GM23338 (cell line): ENCODE data around the gene SLC6A3. TPM values are rescaled to one million over a fixed set of nuclear protein-coding genes. Genes with fewer than 3 reads are reported as not detected.

ENCODE experiments used
- ATAC-seq: fragments of 200-7000 bp; cut with Tn5 transposase; 3 replicates; pipeline ENCODE4 v1.9.1; 2020
- DNase-seq: peaks from one replicate; pipeline ENCODE4 v3.0.0-alpha.2; 2015; ENCODE audit warnings: low spot score
- H2AFZ ChIP-seq: fragments of 200-600 bp; sonication (generic); 2 replicates; pipeline ENCODE4 v1.8.0; 2016; ENCODE audit warnings: antibody characterized with exemption, mild to moderate bottlenecking, moderate library complexity
- H3F3A ChIP-seq: fragments of 200-600 bp; sonication (generic); replicated peaks from 2 replicates; pipeline ENCODE4 v1.8.0; 2017; ENCODE audit warnings: antibody characterized with exemption, mixed run types, low read depth
- H3K27ac ChIP-seq: fragments of 200-600 bp; sonication (generic); 2 replicates; pipeline ENCODE4 v1.6.1; 2016; ENCODE audit warnings: low read depth
- H3K27me3 ChIP-seq: fragments of 200-600 bp; sonication (generic); 2 replicates; pipeline ENCODE4 v1.8.0; 2016; ENCODE audit warnings: mild to moderate bottlenecking, mixed run types, moderate library complexity; ENCODE audit not compliant: insufficient read depth
- H3K36me3 ChIP-seq: fragments of 200-600 bp; sonication (generic); 2 replicates; pipeline ENCODE4 v1.8.0; 2016; ENCODE audit warnings: mild to moderate bottlenecking; ENCODE audit not compliant: insufficient read depth
- H3K4me1 ChIP-seq: fragments of 200-600 bp; sonication (generic); 2 replicates; pipeline ENCODE4 v1.8.0; 2016; ENCODE audit warnings: mild to moderate bottlenecking, moderate library complexity; ENCODE audit not compliant: insufficient read depth
- H3K4me2 ChIP-seq: fragments of 200-600 bp; sonication (generic); 2 replicates; pipeline ENCODE4 v1.7.1; 2017; ENCODE audit warnings: mixed run types
- H3K4me3 ChIP-seq: fragments of 200-600 bp; sonication (generic); 2 replicates; pipeline ENCODE4 v1.6.1; 2016; ENCODE audit warnings: mixed run types
- H3K79me2 ChIP-seq: fragments of 200-600 bp; sonication (generic); replicated peaks from 2 replicates; pipeline ENCODE4 v1.8.0; 2017; ENCODE audit warnings: mild to moderate bottlenecking; ENCODE audit not compliant: insufficient read depth
- H3K9me2 ChIP-seq: fragments of 200-600 bp; sonication (generic); 2 replicates; pipeline ENCODE4 v1.8.0; 2017; ENCODE audit not compliant: insufficient read depth
- H4K20me1 ChIP-seq: fragments of 200-600 bp; sonication (generic); replicated peaks from 2 replicates; pipeline ENCODE4 v1.8.0; 2017; ENCODE audit warnings: mild to moderate bottlenecking; ENCODE audit not compliant: insufficient read depth
- H3K27ac Mint-ChIP-seq: 2 replicates; pipeline ENCODE4 v1.8.0; 2020; ENCODE audit warnings: inconsistent platforms, mild to moderate bottlenecking, moderate library complexity, mixed read lengths
- H3K27me3 Mint-ChIP-seq: 3 replicates; pipeline ENCODE4 v1.8.0; 2022; ENCODE audit warnings: low read depth, mild to moderate bottlenecking, moderate library complexity, mixed read lengths, inconsistent platforms; ENCODE audit not compliant: insufficient read depth, poor library complexity
- H3K36me3 Mint-ChIP-seq: 3 replicates; pipeline ENCODE4 v1.8.0; 2021; ENCODE audit warnings: low read depth, mild to moderate bottlenecking, inconsistent platforms, moderate library complexity, mixed read lengths
- H3K4me1 Mint-ChIP-seq: 3 replicates; pipeline ENCODE4 v1.8.0; 2020; ENCODE audit warnings: mild to moderate bottlenecking, inconsistent platforms, mixed read lengths
- H3K4me3 Mint-ChIP-seq: 3 replicates; pipeline ENCODE4 v1.8.0; 2021; ENCODE audit warnings: moderate library complexity, mild to moderate bottlenecking, inconsistent platforms, mixed read lengths
- H3K9me3 Mint-ChIP-seq: 3 replicates; pipeline ENCODE4 v1.8.0; 2020; ENCODE audit warnings: moderate library complexity, mild to moderate bottlenecking, inconsistent platforms, mixed read lengths
- CREB1 ChIP-seq: fragments of 250-450 bp; sonication (Bioruptor Pico); IDR thresholded peaks from 2 replicates; pipeline ENCODE4 v1.5.0; 2020; ENCODE audit warnings: low read depth, mild to moderate bottlenecking, moderate library complexity
- EZH2 ChIP-seq: fragments of 200-600 bp; sonication (generic); IDR thresholded peaks from one replicate; pipeline ENCODE4 v1.8.0; 2017; ENCODE audit warnings: antibody characterized with exemption, mild to moderate bottlenecking, low read depth; ENCODE audit not compliant: unreplicated experiment
- EZH2phosphoT487 ChIP-seq: fragments of 200-600 bp; sonication (generic); IDR thresholded peaks from one replicate; pipeline ENCODE4 v1.8.1; 2018; ENCODE audit warnings: antibody characterized with exemption; ENCODE audit not compliant: unreplicated experiment
- JUNB ChIP-seq: IDR thresholded peaks from one replicate; pipeline ENCODE4 v1.6.1; 2016; ENCODE audit warnings: antibody characterized with exemption; ENCODE audit not compliant: unreplicated experiment
- NANOG ChIP-seq: IDR thresholded peaks from 2 replicates; pipeline ENCODE4 v1.6.1; 2016; ENCODE audit warnings: antibody characterized with exemption, borderline replicate concordance
- POLR2AphosphoS5 ChIP-seq: IDR thresholded peaks from 2 replicates; pipeline ENCODE4 v1.6.1; 2016; ENCODE audit warnings: antibody characterized with exemption, low read depth
- STAT1 ChIP-seq: IDR thresholded peaks from one replicate; pipeline ENCODE4 v1.6.1; 2016; ENCODE audit warnings: antibody characterized with exemption; ENCODE audit not compliant: unreplicated experiment
- ZNF114 ChIP-seq: fragments of 250-450 bp; sonication (Bioruptor Pico); IDR thresholded peaks from 2 replicates; pipeline ENCODE4 v1.5.0; 2020; ENCODE audit warnings: mild to moderate bottlenecking, moderate library complexity
- ZNF331 ChIP-seq: fragments of 250-450 bp; sonication (Bioruptor Pico); IDR thresholded peaks from 2 replicates; pipeline ENCODE4 v1.5.0; 2020; ENCODE audit warnings: low read depth, mild to moderate bottlenecking, moderate library complexity
- polyA plus RNA-seq: library from polyadenylated mRNA; unstranded; fragments of >200 nt; fragmentation: Nextera tagmentation; extraction: Ambion mirVana; gene quantifications from 2 replicates; pipeline ENCODE4 v1.2.1, GENCODE V29; 2016
- total RNA-seq: library from RNA; depleted of rRNA; stranded (reverse); fragments of >200 nt; shearing (Covaris generic); gene quantifications from 2 replicates; pipeline ENCODE4 v1.2.3, GENCODE V29; 2014
- TF ChIP-seq, protein P1 (sequence below): IDR thresholded peaks from one replicate; pipeline ENCODE4 v1.6.1; 2018; ENCODE audit warnings: antibody characterized with exemption; ENCODE audit not compliant: unreplicated experiment
- TF ChIP-seq, protein P2 (sequence below): IDR thresholded peaks from 2 replicates; pipeline ENCODE4 v1.6.1; 2016; ENCODE audit warnings: antibody characterized with exemption
- TF ChIP-seq, protein P3 (sequence below), 2 experiments: fragments of 200-600 bp in 1 of 2; sonication (generic) in 1 of 2; conservative IDR thresholded peaks; 2 replicates each; pipeline versions ENCODE4 v1.5.1 to v1.6.1; 2016 to 2017; ENCODE audit warnings: antibody characterized with exemption in 2 of 2, low read depth in 2 of 2, mild to moderate bottlenecking in 2 of 2, moderate library complexity in 1 of 2
- TF ChIP-seq, protein P4 (sequence below): fragments of 250-450 bp; sonication (Bioruptor Pico); IDR thresholded peaks from 2 replicates; pipeline ENCODE4 v1.5.0; 2020; ENCODE audit warnings: mild to moderate bottlenecking, moderate library complexity

SLC6A3 gene
- total and polyA plus RNA-seq, 2 experiments from 2014 or later, result 0.76 to 1.0 TPM

DNA sequence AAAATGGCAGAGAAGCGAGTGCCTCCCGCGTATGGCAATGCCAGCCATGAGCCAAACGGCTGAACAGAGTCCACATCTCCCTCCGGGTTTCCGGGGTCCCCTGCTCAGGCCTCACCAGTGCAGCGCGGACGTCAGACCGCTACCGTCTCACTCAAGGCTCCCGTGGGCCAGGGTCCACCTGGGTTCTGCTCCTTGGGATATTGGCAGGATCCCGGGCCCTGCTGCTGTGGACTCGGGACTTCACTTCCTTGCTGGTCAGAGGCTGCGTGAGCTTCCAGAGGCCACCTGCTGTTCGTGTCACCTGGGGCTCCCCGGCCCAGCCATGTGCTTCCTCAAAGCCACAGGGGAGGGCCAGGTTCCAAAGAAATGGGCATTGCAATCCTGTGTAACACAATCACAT lies 61.9 kb downstream of the SLC6A3 start:
- no peak overlapping the region for H3K4me2 ChIP-seq
- H3K27ac ChIP-seq, result no peak overlapping the region
- no peaks in the 10 kb centered on the region for H3K79me2 ChIP-seq
- no peaks in the 10 kb centered on the region for H4K20me1 ChIP-seq
- no peak overlapping the region for H3K27ac Mint-ChIP-seq
- H3K4me3 Mint-ChIP-seq, result no peak overlapping the region
- peaks cover 10% of the 10 kb centered on the region; the same call in 1 of the 2 replicates for H3K4me1 ChIP-seq
- peaks cover 23% of the 10 kb centered on the region; the same call in 1 of the 2 replicates for H3K27me3 ChIP-seq
- no peak for DNase-seq
- no peak overlapping the region for H3K4me3 ChIP-seq
- peaks cover 15% of the 10 kb centered on the region; the same call in 2 of the 3 replicates for H3K9me3 Mint-ChIP-seq
- H2AFZ ChIP-seq, result no peak overlapping the region
- no peak for ATAC-seq
- H3K9me2 ChIP-seq, result no peaks in the 10 kb centered on the region
- TF ChIP-seq, protein P1, sequence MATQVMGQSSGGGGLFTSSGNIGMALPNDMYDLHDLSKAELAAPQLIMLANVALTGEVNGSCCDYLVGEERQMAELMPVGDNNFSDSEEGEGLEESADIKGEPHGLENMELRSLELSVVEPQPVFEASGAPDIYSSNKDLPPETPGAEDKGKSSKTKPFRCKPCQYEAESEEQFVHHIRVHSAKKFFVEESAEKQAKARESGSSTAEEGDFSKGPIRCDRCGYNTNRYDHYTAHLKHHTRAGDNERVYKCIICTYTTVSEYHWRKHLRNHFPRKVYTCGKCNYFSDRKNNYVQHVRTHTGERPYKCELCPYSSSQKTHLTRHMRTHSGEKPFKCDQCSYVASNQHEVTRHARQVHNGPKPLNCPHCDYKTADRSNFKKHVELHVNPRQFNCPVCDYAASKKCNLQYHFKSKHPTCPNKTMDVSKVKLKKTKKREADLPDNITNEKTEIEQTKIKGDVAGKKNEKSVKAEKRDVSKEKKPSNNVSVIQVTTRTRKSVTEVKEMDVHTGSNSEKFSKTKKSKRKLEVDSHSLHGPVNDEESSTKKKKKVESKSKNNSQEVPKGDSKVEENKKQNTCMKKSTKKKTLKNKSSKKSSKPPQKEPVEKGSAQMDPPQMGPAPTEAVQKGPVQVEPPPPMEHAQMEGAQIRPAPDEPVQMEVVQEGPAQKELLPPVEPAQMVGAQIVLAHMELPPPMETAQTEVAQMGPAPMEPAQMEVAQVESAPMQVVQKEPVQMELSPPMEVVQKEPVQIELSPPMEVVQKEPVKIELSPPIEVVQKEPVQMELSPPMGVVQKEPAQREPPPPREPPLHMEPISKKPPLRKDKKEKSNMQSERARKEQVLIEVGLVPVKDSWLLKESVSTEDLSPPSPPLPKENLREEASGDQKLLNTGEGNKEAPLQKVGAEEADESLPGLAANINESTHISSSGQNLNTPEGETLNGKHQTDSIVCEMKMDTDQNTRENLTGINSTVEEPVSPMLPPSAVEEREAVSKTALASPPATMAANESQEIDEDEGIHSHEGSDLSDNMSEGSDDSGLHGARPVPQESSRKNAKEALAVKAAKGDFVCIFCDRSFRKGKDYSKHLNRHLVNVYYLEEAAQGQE, result no peak
- TF ChIP-seq ZNF331 (no peak), EZH2phosphoT487 (no peak), STAT1 (no peak), JUNB (no peak), CREB1 (CRISPR knock-in tag) (no peak), POLR2AphosphoS5 (no peak), EZH2 (no peak), ZNF114 (CRISPR knock-in tag) (no peak), NANOG (no peak)
- TF ChIP-seq, protein P2, sequence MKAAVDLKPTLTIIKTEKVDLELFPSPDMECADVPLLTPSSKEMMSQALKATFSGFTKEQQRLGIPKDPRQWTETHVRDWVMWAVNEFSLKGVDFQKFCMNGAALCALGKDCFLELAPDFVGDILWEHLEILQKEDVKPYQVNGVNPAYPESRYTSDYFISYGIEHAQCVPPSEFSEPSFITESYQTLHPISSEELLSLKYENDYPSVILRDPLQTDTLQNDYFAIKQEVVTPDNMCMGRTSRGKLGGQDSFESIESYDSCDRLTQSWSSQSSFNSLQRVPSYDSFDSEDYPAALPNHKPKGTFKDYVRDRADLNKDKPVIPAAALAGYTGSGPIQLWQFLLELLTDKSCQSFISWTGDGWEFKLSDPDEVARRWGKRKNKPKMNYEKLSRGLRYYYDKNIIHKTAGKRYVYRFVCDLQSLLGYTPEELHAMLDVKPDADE, result no peak
- TF ChIP-seq, protein P3, sequence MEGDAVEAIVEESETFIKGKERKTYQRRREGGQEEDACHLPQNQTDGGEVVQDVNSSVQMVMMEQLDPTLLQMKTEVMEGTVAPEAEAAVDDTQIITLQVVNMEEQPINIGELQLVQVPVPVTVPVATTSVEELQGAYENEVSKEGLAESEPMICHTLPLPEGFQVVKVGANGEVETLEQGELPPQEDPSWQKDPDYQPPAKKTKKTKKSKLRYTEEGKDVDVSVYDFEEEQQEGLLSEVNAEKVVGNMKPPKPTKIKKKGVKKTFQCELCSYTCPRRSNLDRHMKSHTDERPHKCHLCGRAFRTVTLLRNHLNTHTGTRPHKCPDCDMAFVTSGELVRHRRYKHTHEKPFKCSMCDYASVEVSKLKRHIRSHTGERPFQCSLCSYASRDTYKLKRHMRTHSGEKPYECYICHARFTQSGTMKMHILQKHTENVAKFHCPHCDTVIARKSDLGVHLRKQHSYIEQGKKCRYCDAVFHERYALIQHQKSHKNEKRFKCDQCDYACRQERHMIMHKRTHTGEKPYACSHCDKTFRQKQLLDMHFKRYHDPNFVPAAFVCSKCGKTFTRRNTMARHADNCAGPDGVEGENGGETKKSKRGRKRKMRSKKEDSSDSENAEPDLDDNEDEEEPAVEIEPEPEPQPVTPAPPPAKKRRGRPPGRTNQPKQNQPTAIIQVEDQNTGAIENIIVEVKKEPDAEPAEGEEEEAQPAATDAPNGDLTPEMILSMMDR (conservative IDR thresholded peaks at IDR 0.05; ENCODE audit: low read depth in 2 of 2), result no peak
- TF ChIP-seq, protein P4, sequence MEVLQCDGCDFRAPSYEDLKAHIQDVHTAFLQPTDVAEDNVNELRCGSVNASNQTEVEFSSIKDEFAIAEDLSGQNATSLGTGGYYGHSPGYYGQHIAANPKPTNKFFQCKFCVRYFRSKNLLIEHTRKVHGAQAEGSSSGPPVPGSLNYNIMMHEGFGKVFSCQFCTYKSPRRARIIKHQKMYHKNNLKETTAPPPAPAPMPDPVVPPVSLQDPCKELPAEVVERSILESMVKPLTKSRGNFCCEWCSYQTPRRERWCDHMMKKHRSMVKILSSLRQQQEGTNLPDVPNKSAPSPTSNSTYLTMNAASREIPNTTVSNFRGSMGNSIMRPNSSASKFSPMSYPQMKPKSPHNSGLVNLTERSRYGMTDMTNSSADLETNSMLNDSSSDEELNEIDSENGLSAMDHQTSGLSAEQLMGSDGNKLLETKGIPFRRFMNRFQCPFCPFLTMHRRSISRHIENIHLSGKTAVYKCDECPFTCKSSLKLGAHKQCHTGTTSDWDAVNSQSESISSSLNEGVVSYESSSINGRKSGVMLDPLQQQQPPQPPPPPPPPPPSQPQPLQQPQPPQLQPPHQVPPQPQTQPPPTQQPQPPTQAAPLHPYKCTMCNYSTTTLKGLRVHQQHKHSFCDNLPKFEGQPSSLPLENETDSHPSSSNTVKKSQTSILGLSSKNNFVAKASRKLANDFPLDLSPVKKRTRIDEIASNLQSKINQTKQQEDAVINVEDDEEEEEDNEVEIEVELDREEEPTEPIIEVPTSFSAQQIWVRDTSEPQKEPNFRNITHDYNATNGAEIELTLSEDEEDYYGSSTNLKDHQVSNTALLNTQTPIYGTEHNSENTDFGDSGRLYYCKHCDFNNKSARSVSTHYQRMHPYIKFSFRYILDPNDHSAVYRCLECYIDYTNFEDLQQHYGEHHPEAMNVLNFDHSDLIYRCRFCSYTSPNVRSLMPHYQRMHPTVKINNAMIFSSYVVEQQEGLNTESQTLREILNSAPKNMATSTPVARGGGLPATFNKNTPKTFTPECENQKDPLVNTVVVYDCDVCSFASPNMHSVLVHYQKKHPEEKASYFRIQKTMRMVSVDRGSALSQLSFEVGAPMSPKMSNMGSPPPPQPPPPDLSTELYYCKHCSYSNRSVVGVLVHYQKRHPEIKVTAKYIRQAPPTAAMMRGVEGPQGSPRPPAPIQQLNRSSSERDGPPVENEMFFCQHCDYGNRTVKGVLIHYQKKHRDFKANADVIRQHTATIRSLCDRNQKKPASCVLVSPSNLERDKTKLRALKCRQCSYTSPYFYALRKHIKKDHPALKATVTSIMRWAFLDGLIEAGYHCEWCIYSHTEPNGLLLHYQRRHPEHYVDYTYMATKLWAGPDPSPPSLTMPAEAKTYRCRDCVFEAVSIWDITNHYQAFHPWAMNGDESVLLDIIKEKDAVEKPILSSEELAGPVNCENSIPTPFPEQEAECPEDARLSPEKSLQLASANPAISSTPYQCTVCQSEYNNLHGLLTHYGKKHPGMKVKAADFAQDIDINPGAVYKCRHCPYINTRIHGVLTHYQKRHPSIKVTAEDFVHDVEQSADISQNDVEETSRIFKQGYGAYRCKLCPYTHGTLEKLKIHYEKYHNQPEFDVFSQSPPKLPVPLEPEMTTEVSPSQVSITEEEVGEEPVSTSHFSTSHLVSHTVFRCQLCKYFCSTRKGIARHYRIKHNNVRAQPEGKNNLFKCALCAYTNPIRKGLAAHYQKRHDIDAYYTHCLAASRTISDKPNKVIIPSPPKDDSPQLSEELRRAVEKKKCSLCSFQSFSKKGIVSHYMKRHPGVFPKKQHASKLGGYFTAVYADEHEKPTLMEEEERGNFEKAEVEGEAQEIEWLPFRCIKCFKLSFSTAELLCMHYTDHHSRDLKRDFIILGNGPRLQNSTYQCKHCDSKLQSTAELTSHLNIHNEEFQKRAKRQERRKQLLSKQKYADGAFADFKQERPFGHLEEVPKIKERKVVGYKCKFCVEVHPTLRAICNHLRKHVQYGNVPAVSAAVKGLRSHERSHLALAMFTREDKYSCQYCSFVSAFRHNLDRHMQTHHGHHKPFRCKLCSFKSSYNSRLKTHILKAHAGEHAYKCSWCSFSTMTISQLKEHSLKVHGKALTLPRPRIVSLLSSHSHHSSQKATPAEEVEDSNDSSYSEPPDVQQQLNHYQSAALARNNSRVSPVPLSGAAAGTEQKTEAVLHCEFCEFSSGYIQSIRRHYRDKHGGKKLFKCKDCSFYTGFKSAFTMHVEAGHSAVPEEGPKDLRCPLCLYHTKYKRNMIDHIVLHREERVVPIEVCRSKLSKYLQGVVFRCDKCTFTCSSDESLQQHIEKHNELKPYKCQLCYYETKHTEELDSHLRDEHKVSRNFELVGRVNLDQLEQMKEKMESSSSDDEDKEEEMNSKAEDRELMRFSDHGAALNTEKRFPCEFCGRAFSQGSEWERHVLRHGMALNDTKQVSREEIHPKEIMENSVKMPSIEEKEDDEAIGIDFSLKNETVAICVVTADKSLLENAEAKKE, result no peak
- H3F3A ChIP-seq, result 0 out of 2 replicates have a peak, but pooled peaks cover 9% of the 10 kb centered on the region
- 0 out of 3 replicates have a peak, but pooled peaks cover 3% of the 10 kb centered on the region for H3K36me3 Mint-ChIP-seq
- peaks cover 48% of the 10 kb centered on the region for H3K27me3 Mint-ChIP-seq
- peaks cover 15% of the 10 kb centered on the region for H3K4me1 Mint-ChIP-seq
- no peaks in the 10 kb centered on the region; the same call in 1 of the 2 replicates for H3K36me3 ChIP-seq
